ENCODE results near the gene E2F1. TPM values are rescaled to one million over a fixed set of nuclear protein-coding genes. Genes with fewer than 3 reads are reported as not detected.

Gene E2F1
- total and polyA plus RNA-seq, 4 donors = 0.10 to 11.0 (median 0.88) TPM

DNA sequence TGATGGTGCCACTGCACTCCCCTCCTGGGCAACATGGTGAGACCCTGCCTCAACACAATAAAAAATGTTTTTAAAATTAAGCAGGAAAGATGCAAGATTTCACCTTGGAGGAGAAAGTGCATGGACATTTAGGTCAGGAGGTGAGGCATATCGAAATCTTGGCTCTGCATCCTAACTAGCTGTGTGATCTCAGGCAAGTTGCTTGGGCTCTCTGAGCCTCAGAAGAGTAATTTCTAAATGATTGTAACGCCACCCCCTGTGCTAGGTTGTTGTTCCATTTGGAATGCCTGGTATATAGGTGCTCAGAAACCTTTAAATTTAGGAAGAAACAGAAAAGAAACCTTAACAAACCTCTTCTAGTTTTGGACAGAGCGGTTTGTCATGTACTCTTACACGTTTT, 60.0 kb downstream of the E2F1 start:
- TF ChIP-seq RXRA (IDR thresholded peaks at IDR 0.05) (no peak), GABPA (IDR thresholded peaks at IDR 0.05 in 1 of 2, conservative IDR thresholded peaks at IDR 0.05 in 1 of 2) (no peak), YY1 (IDR thresholded peaks at IDR 0.05) (no peak), CTCF (IDR thresholded peaks at IDR 0.05; ENCODE audit: low read depth, low read length, missing input control) (no peak), RAD21 (IDR thresholded peaks at IDR 0.05) (no peak), EGR1 (IDR thresholded peaks at IDR 0.05; ENCODE audit: low read depth in 2 of 2) (no peak), TAF1 (conservative IDR thresholded peaks at IDR 0.05) (no peak), SP1 (IDR thresholded peaks at IDR 0.05) (no peak), FOXA1 (IDR thresholded peaks at IDR 0.05) (no peak), MAX (IDR thresholded peaks at IDR 0.05) (no peak), REST (IDR thresholded peaks at IDR 0.05) (no peak), HNF4G (IDR thresholded peaks at IDR 0.05) (no peak), NR2F2 (IDR thresholded peaks at IDR 0.05) (no peak), HNF4A (conservative IDR thresholded peaks at IDR 0.05) (no peak), FOXA2 (IDR thresholded peaks at IDR 0.05) (no peak), JUND (IDR thresholded peaks at IDR 0.05) (no peak)
- TF ChIP-seq, protein P1, sequence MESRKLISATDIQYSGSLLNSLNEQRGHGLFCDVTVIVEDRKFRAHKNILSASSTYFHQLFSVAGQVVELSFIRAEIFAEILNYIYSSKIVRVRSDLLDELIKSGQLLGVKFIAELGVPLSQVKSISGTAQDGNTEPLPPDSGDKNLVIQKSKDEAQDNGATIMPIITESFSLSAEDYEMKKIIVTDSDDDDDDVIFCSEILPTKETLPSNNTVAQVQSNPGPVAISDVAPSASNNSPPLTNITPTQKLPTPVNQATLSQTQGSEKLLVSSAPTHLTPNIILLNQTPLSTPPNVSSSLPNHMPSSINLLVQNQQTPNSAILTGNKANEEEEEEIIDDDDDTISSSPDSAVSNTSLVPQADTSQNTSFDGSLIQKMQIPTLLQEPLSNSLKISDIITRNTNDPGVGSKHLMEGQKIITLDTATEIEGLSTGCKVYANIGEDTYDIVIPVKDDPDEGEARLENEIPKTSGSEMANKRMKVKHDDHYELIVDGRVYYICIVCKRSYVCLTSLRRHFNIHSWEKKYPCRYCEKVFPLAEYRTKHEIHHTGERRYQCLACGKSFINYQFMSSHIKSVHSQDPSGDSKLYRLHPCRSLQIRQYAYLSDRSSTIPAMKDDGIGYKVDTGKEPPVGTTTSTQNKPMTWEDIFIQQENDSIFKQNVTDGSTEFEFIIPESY (IDR thresholded peaks at IDR 0.05) = no peak
- DNase-seq (ENCODE audit: low spot score) = no peak
- H3K9ac ChIP-seq (ENCODE audit: low read depth in 1 of 2, low read length in 2 of 2) = no peak overlapping the region
- WGBS = 98% methylated on average over 4 of the region's 4 CpGs
- no peaks in the 10 kb centered on the region for H3K27me3 ChIP-seq (ENCODE audit: control insufficient read depth in 4 of 4, insufficient read depth in 4 of 4, low read length in 3 of 4)
- no peaks in the 10 kb centered on the region for H3K4me1 ChIP-seq (ENCODE audit: control insufficient read depth in 4 of 4, insufficient read depth in 4 of 4, low read length in 3 of 4)
- H3K9me3 ChIP-seq (ENCODE audit: control insufficient read depth in 4 of 4, low read length in 3 of 4) = no peaks in the 10 kb centered on the region
- no peak overlapping the region for H3K27ac ChIP-seq (ENCODE audit: low read depth in 1 of 2, low read length in 2 of 2)
- no peak overlapping the region for H3K4me3 ChIP-seq (ENCODE audit: low read depth in 1 of 3, low read length in 3 of 3)
- H3K36me3 ChIP-seq (ENCODE audit: control insufficient read depth in 4 of 4, insufficient read depth in 3 of 4, low read depth in 1 of 4, low read length in 3 of 4) = peaks cover 2 to 61% (median 21%) of the 10 kb centered on the region in 4 donors

Other genes starting within 250 kb of the E2F1 start
- 1 to 10 TPM; 3.8 to 9.6 TPM for gene SNTA1, start 242.6 kb downstream of the E2F1 start, total RNA-seq
- gene SNTA1, start 242.6 kb downstream of the E2F1 start, polyA plus RNA-seq = 1 to 10 TPM; 6.9 TPM
- 1 to 10 TPM; 5.4 to 5.5 TPM for gene CBFA2T2, start 196.3 kb downstream of the E2F1 start, total RNA-seq
- 1 to 10 TPM; 2.0 to 5.2 TPM for gene CBFA2T2, start 196.3 kb downstream of the E2F1 start, polyA plus RNA-seq
- not detected for gene C20orf144, start 24.1 kb downstream of the E2F1 start, total RNA-seq
- not detected for gene C20orf144, start 24.1 kb downstream of the E2F1 start, polyA plus RNA-seq
- under 1 TPM; 0.33 to 0.50 TPM for gene ACTL10, start 19.4 kb downstream of the E2F1 start, total RNA-seq
- gene ACTL10, start 19.4 kb downstream of the E2F1 start, polyA plus RNA-seq = under 1 TPM; 0.10 to 0.37 TPM
- 10 to 100 TPM; 11.0 to 14.8 TPM for gene NECAB3, start 12.0 kb downstream of the E2F1 start, total RNA-seq
- 10 to 100 TPM; 10.5 to 11.2 TPM for gene NECAB3, start 12.0 kb downstream of the E2F1 start, polyA plus RNA-seq
- 10 to 100 TPM in 1 of 2 donors, 1 to 10 TPM in 1; 7.5 to 11.1 TPM for gene PXMP4, start 33.9 kb upstream of the E2F1 start, total RNA-seq
- gene PXMP4, start 33.9 kb upstream of the E2F1 start, polyA plus RNA-seq = 10 to 100 TPM in 1 of 2 donors, 1 to 10 TPM in 1; 5.5 to 16.0 TPM
- under 1 TPM; 0.79 to 0.84 TPM for gene ZNF341, start 45.6 kb upstream of the E2F1 start, total RNA-seq
- gene ZNF341, start 45.6 kb upstream of the E2F1 start, polyA plus RNA-seq = 1 to 10 TPM in 1 of 2 donors, under 1 TPM in 1; 0.69 to 1.1 TPM
- gene CHMP4B, start 125.0 kb upstream of the E2F1 start, total RNA-seq = 10 to 100 TPM; 16.4 to 18.0 TPM
- gene CHMP4B, start 125.0 kb upstream of the E2F1 start, polyA plus RNA-seq = 10 to 100 TPM in 1 of 2 donors, 1 to 10 TPM in 1; 2.7 to 37.2 TPM